ENCODE measurements around the gene CD6.

DNA sequence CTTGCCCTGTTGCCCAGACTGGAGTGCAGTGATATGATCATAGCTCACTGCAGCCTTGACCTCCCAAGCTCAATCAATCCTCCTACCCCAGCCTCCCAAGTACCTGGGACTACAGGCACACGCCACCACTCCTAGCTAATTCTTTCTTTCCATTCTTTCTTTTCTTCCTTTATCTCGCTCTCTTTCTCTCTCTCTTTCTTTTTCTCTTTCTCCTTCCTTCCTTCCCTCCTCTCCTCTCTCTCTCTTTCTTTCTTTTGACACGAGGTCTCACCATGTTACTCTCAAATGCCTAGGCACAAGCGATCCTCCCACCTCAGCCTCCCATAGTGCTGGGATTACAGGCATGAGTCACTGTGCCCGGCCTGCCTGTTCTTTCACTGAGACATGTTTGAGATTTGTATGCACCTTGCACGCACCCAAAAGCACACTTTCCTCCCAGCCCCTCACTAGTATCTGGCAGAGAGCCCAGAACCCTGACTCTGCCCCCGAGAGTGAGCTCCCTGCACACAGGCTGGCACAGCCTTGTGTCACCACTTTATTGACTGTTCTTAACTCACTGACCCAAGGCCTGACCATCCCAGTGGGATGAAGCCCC is 56.8 kb downstream of the CD6 start:
- TF ChIP-seq, protein P1, sequence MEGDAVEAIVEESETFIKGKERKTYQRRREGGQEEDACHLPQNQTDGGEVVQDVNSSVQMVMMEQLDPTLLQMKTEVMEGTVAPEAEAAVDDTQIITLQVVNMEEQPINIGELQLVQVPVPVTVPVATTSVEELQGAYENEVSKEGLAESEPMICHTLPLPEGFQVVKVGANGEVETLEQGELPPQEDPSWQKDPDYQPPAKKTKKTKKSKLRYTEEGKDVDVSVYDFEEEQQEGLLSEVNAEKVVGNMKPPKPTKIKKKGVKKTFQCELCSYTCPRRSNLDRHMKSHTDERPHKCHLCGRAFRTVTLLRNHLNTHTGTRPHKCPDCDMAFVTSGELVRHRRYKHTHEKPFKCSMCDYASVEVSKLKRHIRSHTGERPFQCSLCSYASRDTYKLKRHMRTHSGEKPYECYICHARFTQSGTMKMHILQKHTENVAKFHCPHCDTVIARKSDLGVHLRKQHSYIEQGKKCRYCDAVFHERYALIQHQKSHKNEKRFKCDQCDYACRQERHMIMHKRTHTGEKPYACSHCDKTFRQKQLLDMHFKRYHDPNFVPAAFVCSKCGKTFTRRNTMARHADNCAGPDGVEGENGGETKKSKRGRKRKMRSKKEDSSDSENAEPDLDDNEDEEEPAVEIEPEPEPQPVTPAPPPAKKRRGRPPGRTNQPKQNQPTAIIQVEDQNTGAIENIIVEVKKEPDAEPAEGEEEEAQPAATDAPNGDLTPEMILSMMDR (IDR thresholded peaks at IDR 0.05), result no peak
- no peak for TF ChIP-seq POLR2A (IDR thresholded peaks at IDR 0.05)
- no peak for TF ChIP-seq EP300 (IDR thresholded peaks at IDR 0.05)

Measured in ovary (tissue), 3 donors.